Activated naive CD4-positive, alpha-beta T cell treated with anti-CD3 and anti-CD28 coated beads for 36 hours (primary cell): ENCODE results near the gene RDH8. TPM values are rescaled to one million over a fixed set of nuclear protein-coding genes. Genes with fewer than 3 reads are reported as not detected.

ENCODE experiments used
- CTCF ChIA-PET: fragments of 350-600 bp; sonication (Branson Sonifier 250); formaldehyde crosslinking; loops from one replicate; lab custom pipeline; 2021; ENCODE audit warnings: antibody characterized with exemption; lab: Charles Lee
- DNase-seq: peaks from one replicate; pipeline ENCODE4 v3.0.0-alpha.2; 2020
- H3K27ac Mint-ChIP-seq: one replicate; pipeline ENCODE4 v1.8.0; 2021; ENCODE audit warnings: mild to moderate bottlenecking, mixed read lengths
- H3K27me3 Mint-ChIP-seq: one replicate; pipeline ENCODE4 v1.8.0; 2021; ENCODE audit warnings: low read depth, mixed read lengths
- H3K36me3 Mint-ChIP-seq: one replicate; pipeline ENCODE4 v1.8.0; 2021; ENCODE audit warnings: low read depth, mixed read lengths
- H3K4me1 Mint-ChIP-seq: one replicate; pipeline ENCODE4 v1.8.0; 2021; ENCODE audit warnings: low read depth, mixed read lengths
- H3K4me3 Mint-ChIP-seq: one replicate; pipeline ENCODE4 v1.8.0; 2021; ENCODE audit warnings: mild to moderate bottlenecking, moderate library complexity, mixed read lengths
- H3K9me3 Mint-ChIP-seq: one replicate; pipeline ENCODE4 v1.8.0; 2021; ENCODE audit warnings: mixed read lengths
- intact Hi-C: fragments of 100-400 bp; cut with micrococcal nuclease; formaldehyde crosslinking; loops from one replicate; pipeline ENCODE4 v1.15.1; 2023
- total RNA-seq, 2 experiments: library from RNA; stranded (reverse); gene quantifications; one replicate each; pipeline ENCODE4 v1.2.3, GENCODE V29; 2021

RDH8 gene, protein sequence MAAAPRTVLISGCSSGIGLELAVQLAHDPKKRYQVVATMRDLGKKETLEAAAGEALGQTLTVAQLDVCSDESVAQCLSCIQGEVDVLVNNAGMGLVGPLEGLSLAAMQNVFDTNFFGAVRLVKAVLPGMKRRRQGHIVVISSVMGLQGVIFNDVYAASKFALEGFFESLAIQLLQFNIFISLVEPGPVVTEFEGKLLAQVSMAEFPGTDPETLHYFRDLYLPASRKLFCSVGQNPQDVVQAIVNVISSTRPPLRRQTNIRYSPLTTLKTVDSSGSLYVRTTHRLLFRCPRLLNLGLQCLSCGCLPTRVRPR
- not detected for total RNA-seq

DNA sequence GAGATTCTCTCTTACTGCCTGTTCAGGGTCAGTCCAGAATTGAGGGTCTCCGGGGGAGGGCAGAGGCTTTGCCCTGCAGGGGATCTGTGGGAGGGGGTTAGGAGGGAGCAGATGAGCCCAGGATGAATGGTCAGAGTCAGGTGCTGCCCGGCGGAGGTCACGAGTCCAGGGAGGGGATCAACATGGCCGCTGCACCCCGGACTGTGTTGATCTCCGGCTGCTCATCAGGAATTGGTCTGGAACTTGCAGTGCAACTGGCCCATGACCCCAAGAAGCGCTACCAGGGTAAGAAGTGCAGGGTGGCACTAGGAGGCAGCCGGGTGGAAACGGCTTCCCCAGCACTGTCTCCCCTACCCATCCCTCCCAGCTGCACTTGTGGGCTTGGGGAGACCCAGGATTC, at the start of gene RDH8:
Gene RDH8 (plus strand): TSS at position 168 of the 400 bp plus-strand sequence. CDS start 15 bp downstream, at position 183.
- Mint-ChIP-seq H3K36me3 (no peaks in the 10 kb centered on the region), H3K27me3 (peaks cover 40% of the 10 kb centered on the region), H3K4me3 (no peak within 1 kb of the TSS), H3K4me1 (peaks cover 8% of the 10 kb centered on the region), H3K9me3 (no peaks in the 10 kb centered on the region), H3K27ac (no peak within 1 kb of the TSS)
- DNase-seq: no peak
- intact Hi-C loops: no loop called here
- CTCF ChIA-PET: no interaction called here

- H3K9me3 Mint-ChIP-seq: no peaks in the 10 kb centered on the region
- no peaks in the 10 kb centered on the region for H3K36me3 Mint-ChIP-seq
- no peak for DNase-seq
- intact Hi-C loops: no loop called here
- H3K27me3 Mint-ChIP-seq: peaks cover 39% of the 10 kb centered on the region
- H3K4me3 Mint-ChIP-seq: no peak overlapping the region
- H3K4me1 Mint-ChIP-seq: peaks cover 3% of the 10 kb centered on the region
- CTCF ChIA-PET: no interaction called here
- H3K27ac Mint-ChIP-seq: no peak overlapping the region
Measured at GRCh38 chr19:9966024-9966423, 47.3 kb upstream of the RDH8 start.

GRCh38 chr19:9966448-9966847, 46.8 kb upstream of the RDH8 start:
- Mint-ChIP-seq H3K4me1 (peaks cover 3% of the 10 kb centered on the region), H3K9me3 (no peaks in the 10 kb centered on the region), H3K36me3 (no peaks in the 10 kb centered on the region), H3K27ac (no peak overlapping the region), H3K27me3 (peaks cover 38% of the 10 kb centered on the region), H3K4me3 (no peak overlapping the region)
- intact Hi-C loops: no loop called here
- no peak for DNase-seq
- CTCF ChIA-PET: no interaction called here

DNA sequence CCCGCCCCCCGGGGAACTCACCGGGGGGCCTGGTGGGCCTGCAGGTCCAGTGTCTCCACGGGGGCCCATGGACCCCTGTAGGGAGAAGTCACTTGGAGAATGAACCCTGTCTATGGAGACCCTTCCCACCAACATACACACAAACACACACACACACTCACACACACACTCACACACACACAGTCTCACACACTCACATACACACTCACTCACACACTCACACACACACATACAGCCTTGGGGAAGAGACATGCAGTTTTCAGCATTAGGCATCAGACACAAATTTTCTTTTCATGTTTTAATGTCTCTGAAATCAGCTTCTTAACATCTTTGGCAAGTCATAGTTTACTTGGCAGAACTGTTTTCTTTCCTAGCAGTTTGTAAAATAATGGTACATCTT, 46.0 kb upstream of the RDH8 start:
- Mint-ChIP-seq H3K27ac (no peak overlapping the region), H3K36me3 (no peaks in the 10 kb centered on the region)

DNA sequence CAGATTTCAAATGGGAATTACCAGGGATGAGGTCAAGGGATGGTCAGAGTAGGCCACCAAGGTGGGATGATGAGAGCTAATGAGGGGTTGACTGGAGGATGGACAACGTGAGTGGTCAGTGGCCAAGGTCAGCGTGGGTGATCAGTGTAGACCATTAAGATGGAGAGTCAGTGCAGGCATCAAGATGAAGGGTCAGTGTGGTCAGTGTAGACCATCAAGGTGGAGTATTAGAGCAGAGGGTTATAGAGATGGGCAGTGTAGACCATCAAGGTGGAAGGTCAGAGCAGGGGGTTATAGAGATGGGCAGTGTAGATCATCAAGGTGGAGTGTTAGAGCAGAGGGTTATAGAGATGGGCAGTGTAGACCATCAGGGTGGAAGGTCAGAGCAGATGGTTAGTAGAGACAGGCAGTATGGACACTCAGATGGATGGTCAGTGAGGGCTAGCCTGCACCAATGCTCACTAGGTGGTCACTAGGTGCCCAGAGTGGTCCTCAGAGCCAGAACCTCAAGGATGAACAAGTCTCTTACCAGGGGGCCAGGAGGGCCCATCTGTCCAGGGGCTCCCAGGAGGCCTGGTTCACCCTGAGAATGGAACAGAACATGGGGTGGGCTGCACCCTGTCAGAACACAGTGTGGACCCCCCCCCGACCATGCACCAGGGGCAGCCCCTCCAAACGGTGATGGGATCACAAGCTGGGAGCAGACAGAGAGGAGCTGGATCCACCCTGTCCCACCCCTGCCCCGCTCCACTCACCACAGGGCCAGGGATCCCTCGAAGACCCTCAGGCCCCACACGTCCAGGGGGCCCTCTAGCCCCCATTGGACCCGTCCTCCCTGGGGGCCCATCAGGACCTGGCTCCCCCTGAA, 44.2 kb upstream of the RDH8 start:
- peaks cover 30% of the 10 kb centered on the region for H3K27me3 Mint-ChIP-seq
- H3K27ac Mint-ChIP-seq: no peak overlapping the region
- no peaks in the 10 kb centered on the region for H3K36me3 Mint-ChIP-seq
- CTCF ChIA-PET: no interaction called here
- no peak overlapping the region for H3K4me3 Mint-ChIP-seq
- intact Hi-C loops: no loop called here
- DNase-seq: no peak
- H3K9me3 Mint-ChIP-seq: no peaks in the 10 kb centered on the region
- H3K4me1 Mint-ChIP-seq: peaks cover 3% of the 10 kb centered on the region

More for the DNA sequence above, 46.0 kb upstream of the RDH8 start:
- DNase-seq: no peak
- H3K27me3 Mint-ChIP-seq: peaks cover 37% of the 10 kb centered on the region
- no peak overlapping the region for H3K4me3 Mint-ChIP-seq
- intact Hi-C loops: no loop called here
- CTCF ChIA-PET: no interaction called here
- no peaks in the 10 kb centered on the region for H3K9me3 Mint-ChIP-seq
- H3K4me1 Mint-ChIP-seq: peaks cover 3% of the 10 kb centered on the region

DNA sequence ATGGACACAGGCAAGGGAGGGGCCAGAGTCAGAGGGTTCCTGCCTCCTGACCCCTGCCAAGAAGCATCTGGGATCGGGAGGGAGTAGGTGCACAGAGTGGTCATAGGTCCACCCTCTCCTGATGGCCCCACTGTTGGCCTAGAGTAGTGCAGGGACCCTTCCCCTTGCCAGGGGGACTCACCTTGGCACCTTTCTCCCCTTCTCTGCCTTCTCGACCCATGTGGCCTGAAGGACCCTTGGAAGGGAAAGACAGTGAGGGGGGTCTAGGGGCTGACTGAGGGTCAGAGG, 43.7 kb upstream of the RDH8 start:
- H3K9me3 Mint-ChIP-seq: no peaks in the 10 kb centered on the region
- peaks cover 3% of the 10 kb centered on the region for H3K4me1 Mint-ChIP-seq
- no peak overlapping the region for H3K4me3 Mint-ChIP-seq
- DNase-seq: no peak
- CTCF ChIA-PET: no interaction called here
- H3K27ac Mint-ChIP-seq: no peak overlapping the region
- H3K27me3 Mint-ChIP-seq: peaks cover 30% of the 10 kb centered on the region
- intact Hi-C loops: no loop called here
- H3K36me3 Mint-ChIP-seq: no peaks in the 10 kb centered on the region

GRCh38 chr19:9970481-9970880, 42.8 kb upstream of the RDH8 start:
- Mint-ChIP-seq H3K4me1 (peaks cover 3% of the 10 kb centered on the region), H3K27ac (no peak overlapping the region), H3K36me3 (no peaks in the 10 kb centered on the region), H3K9me3 (no peaks in the 10 kb centered on the region), H3K4me3 (no peak overlapping the region), H3K27me3 (peaks cover 29% of the 10 kb centered on the region)
- DNase-seq: no peak
- intact Hi-C loops: no loop called here
- CTCF ChIA-PET: no interaction called here

- Mint-ChIP-seq H3K4me1 (peaks cover 3% of the 10 kb centered on the region), H3K36me3 (no peaks in the 10 kb centered on the region), H3K4me3 (no peak overlapping the region), H3K27ac (no peak overlapping the region), H3K9me3 (no peaks in the 10 kb centered on the region), H3K27me3 (peaks cover 22% of the 10 kb centered on the region)
- intact Hi-C loops: no loop called here
- CTCF ChIA-PET: no interaction called here
- DNase-seq: no peak
Measured at GRCh38 chr19:9971166-9971897, 42.0 kb upstream of the RDH8 start.

DNA sequence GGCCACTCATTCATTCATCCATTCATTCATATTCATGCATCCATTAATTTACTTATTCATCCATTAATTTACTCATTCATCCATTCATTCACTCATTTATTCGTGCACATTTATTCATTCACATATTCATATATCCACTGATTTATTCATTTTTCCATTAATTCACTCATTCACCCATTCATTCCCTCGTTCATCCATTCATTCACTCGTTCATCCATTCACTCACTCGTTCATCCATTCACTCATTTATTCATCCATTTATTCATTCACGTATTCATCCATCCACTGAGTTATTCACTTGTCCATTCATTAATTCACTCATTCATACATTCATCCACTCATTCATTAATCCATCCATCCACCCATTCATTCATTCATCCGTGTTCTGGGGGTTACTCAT, 41.2 kb upstream of the RDH8 start:
- intact Hi-C loops: no loop called here
- CTCF ChIA-PET: no interaction called here
- Mint-ChIP-seq H3K36me3 (no peaks in the 10 kb centered on the region), H3K4me1 (no peaks in the 10 kb centered on the region), H3K9me3 (no peaks in the 10 kb centered on the region), H3K27me3 (peaks cover 16% of the 10 kb centered on the region), H3K27ac (no peak overlapping the region), H3K4me3 (no peak overlapping the region)
- DNase-seq: no peak

GRCh38 chr19:9981406-9982260, 31.6 kb upstream of the RDH8 start:
- H3K36me3 Mint-ChIP-seq: no peaks in the 10 kb centered on the region

DNA sequence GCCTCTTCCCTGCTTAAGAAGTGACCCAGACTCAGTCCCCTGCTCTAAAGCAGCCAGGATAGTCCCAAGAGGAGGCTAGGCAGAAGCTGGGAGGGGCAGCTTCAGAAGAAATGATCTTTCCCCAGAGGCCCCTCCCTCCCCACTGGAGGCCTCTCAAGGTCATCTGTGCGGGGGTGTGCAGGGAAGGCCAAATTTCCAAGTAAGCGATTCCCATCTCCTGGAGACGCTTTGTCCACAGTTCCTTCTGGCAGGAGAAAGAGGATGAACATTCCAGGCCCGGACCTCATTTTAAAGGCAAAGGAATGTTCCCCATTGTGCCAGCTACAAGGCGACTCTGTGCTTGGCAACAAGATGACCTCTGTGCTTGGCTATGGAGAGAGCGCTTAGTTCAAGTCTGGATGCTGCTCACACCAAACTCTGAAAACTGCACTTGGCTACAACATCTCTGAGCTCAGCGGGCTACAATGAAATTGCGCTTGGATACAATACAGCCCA, 26.4 kb upstream of the RDH8 start:
- intact Hi-C loops: no loop called here
- H3K27ac Mint-ChIP-seq: no peak overlapping the region
- CTCF ChIA-PET: interaction anchor here (1.2 to 1.5 kb wide), 2 partner anchors 13 to 41 kb away, joined by 3 to 6 read pairs; no protein-coding TSS in a partner anchor

More at GRCh38 chr19:9981406-9982260, 31.6 kb upstream of the RDH8 start:
- no peak overlapping the region for H3K4me3 Mint-ChIP-seq
- H3K4me1 Mint-ChIP-seq: no peaks in the 10 kb centered on the region
- peaks cover 7% of the 10 kb centered on the region for H3K9me3 Mint-ChIP-seq
- peaks cover 3% of the 10 kb centered on the region for H3K27me3 Mint-ChIP-seq
- CTCF ChIA-PET: no interaction called here
- intact Hi-C loops: no loop called here
- DNase-seq: no peak
- H3K27ac Mint-ChIP-seq: no peak overlapping the region

More for the DNA sequence above, 26.4 kb upstream of the RDH8 start:
- H3K9me3 Mint-ChIP-seq: no peaks in the 10 kb centered on the region
- H3K4me1 Mint-ChIP-seq: no peaks in the 10 kb centered on the region
- no peak overlapping the region for H3K4me3 Mint-ChIP-seq
- H3K36me3 Mint-ChIP-seq: no peaks in the 10 kb centered on the region
- no peak for DNase-seq
- peaks cover 3% of the 10 kb centered on the region for H3K27me3 Mint-ChIP-seq
